Activated CD4-positive, CD25-positive, alpha-beta regulatory T cell treated with anti-CD3 and anti-CD28 coated beads, Interleukin-2, amount 50 U/mL, for 16 hours (primary cell): ENCODE measurements around the gene MYO9B.

Experiments
- DNase-seq: peaks from one replicate; pipeline ENCODE4 v3.0.0-alpha.2; 2020; ENCODE audit warnings: low read depth, low spot score

MYO9B gene

GRCh38 chr19:17213334-17213733 is 137.8 kb downstream of the MYO9B start:
- no peak for DNase-seq

- DNase-seq = no peak
Measured at GRCh38 chr19:17214508-17215126, 139.0 kb downstream of the MYO9B start.

GRCh38 chr19:17215127-17215971 is 139.8 kb downstream of the MYO9B start, which contains the start of gene USE1:
TSS of gene USE1 (plus strand) at chr19:17215357. CDS start at chr19:17215406, 49 bp downstream.
- peak; percentile 78 for DNase-seq

GRCh38 chr19:17216058-17216670 is 140.6 kb downstream of the MYO9B start:
- DNase-seq = no peak

- no peak for DNase-seq
Measured at GRCh38 chr19:17219286-17219685, 143.7 kb downstream of the MYO9B start.

GRCh38 chr19:17220207-17220758 is 144.7 kb downstream of the MYO9B start:
- no peak for DNase-seq

GRCh38 chr19:17225053-17225452 is 149.5 kb downstream of the MYO9B start:
- DNase-seq = no peak

GRCh38 chr19:17226002-17226933 is 150.7 kb downstream of the MYO9B start, which contains the start of gene OCEL1:
TSS of gene OCEL1 (plus strand) at chr19:17226226. CDS start at chr19:17226248, 22 bp downstream.
- DNase-seq = peak; percentile 92

GRCh38 chr19:17227798-17228367 is 152.3 kb downstream of the MYO9B start:
- DNase-seq = no peak

- no peak for DNase-seq
Measured at GRCh38 chr19:17229890-17230289, 154.3 kb downstream of the MYO9B start.

GRCh38 chr19:17232258-17232657 is 156.7 kb downstream of the MYO9B start:
- no peak for DNase-seq

GRCh38 chr19:17234911-17235299 is 159.3 kb downstream of the MYO9B start:
- no peak for DNase-seq

GRCh38 chr19:17235300-17235970 is 159.9 kb downstream of the MYO9B start:
- peak; percentile 47 for DNase-seq

GRCh38 chr19:17235971-17236777 is 160.6 kb downstream of the MYO9B start:
- DNase-seq = no peak

GRCh38 chr19:17236811-17237543 is 161.4 kb downstream of the MYO9B start:
- DNase-seq = no peak

GRCh38 chr19:17237747-17238706 is 162.4 kb downstream of the MYO9B start:
- DNase-seq = no peak

GRCh38 chr19:17240062-17240752 is 164.6 kb downstream of the MYO9B start:
- no peak for DNase-seq
